ENCODE measurements around the gene CPM. TPM values are rescaled to one million over a fixed set of nuclear protein-coding genes. Genes with fewer than 3 reads are reported as not detected.

CPM gene
- total and polyA plus RNA-seq, 2 of the 4 experiments (the other 2 are of a cell fraction), result 2.0 to 8.8 TPM

DNA sequence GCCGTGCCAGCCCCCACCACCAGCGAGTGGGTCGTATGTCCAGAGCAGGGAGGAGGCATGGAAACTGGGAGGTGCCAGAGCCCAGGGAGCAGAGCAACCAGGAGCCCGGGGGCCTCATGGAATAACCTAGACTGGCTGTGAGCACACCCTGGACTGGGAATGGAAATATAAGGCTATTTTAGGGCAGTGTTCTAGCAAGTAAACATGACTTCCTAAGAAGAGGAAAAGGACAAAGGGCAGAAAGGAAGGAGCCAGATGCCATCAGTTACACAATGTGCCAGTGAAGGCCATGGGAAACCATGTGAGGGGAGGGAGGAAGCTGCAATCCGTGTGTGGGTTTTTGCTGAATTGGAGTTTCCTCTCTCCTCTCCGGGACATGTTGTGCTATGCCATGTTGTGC, 18.7 kb upstream of the CPM start:
- Histone ChIP-seq H2AFZ (replicated peaks; ENCODE audit: low read length, poor library complexity) (peak overlapping the region; percentile 56), H2AK9ac (replicated peaks; ENCODE audit: low read depth, low read length, poor library complexity) (no peak overlapping the region), H4K20me1 (ENCODE audit: insufficient read depth, low read length) (no peaks in the 10 kb centered on the region), H3K4me1 (ENCODE audit: control insufficient read depth, insufficient read depth, low read length) (peaks cover 4% of the 10 kb centered on the region; the same call in 1 of the 2 replicates), H3K4me3 (ENCODE audit: insufficient read depth, low read depth, low read length) (no peak overlapping the region), H3K27ac (ENCODE audit: insufficient read depth, low read length) (no peak overlapping the region), H2BK120ac (ENCODE audit: low read depth, low read length) (no peak overlapping the region), H4K8ac (ENCODE audit: low read depth in 2 of 2, low read length in 2 of 2) (no peak overlapping the region), H2BK5ac (ENCODE audit: low read depth, low read length, poor library complexity, severe bottlenecking) (no peak overlapping the region), H3K9ac (ENCODE audit: low read depth, low read length) (no peak overlapping the region), H3K9me1 (ENCODE audit: insufficient read depth, low read length) (peaks cover 3% of the 10 kb centered on the region; the same call in 1 of the 2 replicates), H2BK20ac (ENCODE audit: low read depth, low read length) (no peak overlapping the region), H3K14ac (replicated peaks; ENCODE audit: low read depth, low read length) (no peak overlapping the region), H2AK5ac (ENCODE audit: low read depth, low read length) (no peak overlapping the region), H3K79me1 (ENCODE audit: low read depth in 1 of 2, low read length in 2 of 2) (no peaks in the 10 kb centered on the region), H4K5ac (ENCODE audit: low read depth, low read length) (no peak overlapping the region), H3K27me3 (ENCODE audit: control insufficient read depth, insufficient read depth, low read length) (no peaks in the 10 kb centered on the region), H4K91ac (ENCODE audit: insufficient read depth, low read depth, low read length) (no peak overlapping the region), H3K9me3 (ENCODE audit: control insufficient read depth, insufficient read depth, low read length) (no peaks in the 10 kb centered on the region), H3K4me2 (ENCODE audit: low read depth, low read length) (no peak overlapping the region), H3K36me3 (ENCODE audit: control insufficient read depth, insufficient read depth, low read length) (no peaks in the 10 kb centered on the region), H3K56ac (ENCODE audit: extremely low read depth, insufficient read depth, low read length) (no peak overlapping the region), H3K18ac (ENCODE audit: low read depth, low read length) (no peak overlapping the region), H3K23ac (ENCODE audit: low read depth, low read length) (no peak overlapping the region), H3K4ac (ENCODE audit: low read depth, low read length) (no peak overlapping the region), H2BK15ac (ENCODE audit: low read depth, low read length) (no peak overlapping the region)
- in situ Hi-C loops (cut with MboI; ENCODE audit: low sequenced_read_pairs), result no loop called here
- WGBS, 2 experiments (ENCODE audit: extremely low coverage in 2 of 2, insufficient read length in 1 of 2), result 68% methylated on average over 3 of the region's 6 CpGs; no CpG with 5 or more reads in 1 of the 2 experiments
- ChIA-PET POLR2A (ENCODE audit: unreplicated experiment) (no interaction called here), CTCF (no interaction called here)
- intact Hi-C loops (cut with micrococcal nuclease), result no loop called here
- no peak for ATAC-seq (ENCODE audit: low read depth)
- DNase-seq, result no peak
- dilution Hi-C loops (cut with HindIII; ENCODE audit: low sequenced_read_pairs, unreplicated experiment), result no loop called here
- TF ChIP-seq, protein P1, sequence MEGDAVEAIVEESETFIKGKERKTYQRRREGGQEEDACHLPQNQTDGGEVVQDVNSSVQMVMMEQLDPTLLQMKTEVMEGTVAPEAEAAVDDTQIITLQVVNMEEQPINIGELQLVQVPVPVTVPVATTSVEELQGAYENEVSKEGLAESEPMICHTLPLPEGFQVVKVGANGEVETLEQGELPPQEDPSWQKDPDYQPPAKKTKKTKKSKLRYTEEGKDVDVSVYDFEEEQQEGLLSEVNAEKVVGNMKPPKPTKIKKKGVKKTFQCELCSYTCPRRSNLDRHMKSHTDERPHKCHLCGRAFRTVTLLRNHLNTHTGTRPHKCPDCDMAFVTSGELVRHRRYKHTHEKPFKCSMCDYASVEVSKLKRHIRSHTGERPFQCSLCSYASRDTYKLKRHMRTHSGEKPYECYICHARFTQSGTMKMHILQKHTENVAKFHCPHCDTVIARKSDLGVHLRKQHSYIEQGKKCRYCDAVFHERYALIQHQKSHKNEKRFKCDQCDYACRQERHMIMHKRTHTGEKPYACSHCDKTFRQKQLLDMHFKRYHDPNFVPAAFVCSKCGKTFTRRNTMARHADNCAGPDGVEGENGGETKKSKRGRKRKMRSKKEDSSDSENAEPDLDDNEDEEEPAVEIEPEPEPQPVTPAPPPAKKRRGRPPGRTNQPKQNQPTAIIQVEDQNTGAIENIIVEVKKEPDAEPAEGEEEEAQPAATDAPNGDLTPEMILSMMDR (conservative IDR thresholded peaks at IDR 0.05; ENCODE audit: low read depth, low read length), result no peak
- TF ChIP-seq MAFK (IDR thresholded peaks at IDR 0.05; ENCODE audit: low read depth, low read length), result no peak
- TF ChIP-seq, protein P2, sequence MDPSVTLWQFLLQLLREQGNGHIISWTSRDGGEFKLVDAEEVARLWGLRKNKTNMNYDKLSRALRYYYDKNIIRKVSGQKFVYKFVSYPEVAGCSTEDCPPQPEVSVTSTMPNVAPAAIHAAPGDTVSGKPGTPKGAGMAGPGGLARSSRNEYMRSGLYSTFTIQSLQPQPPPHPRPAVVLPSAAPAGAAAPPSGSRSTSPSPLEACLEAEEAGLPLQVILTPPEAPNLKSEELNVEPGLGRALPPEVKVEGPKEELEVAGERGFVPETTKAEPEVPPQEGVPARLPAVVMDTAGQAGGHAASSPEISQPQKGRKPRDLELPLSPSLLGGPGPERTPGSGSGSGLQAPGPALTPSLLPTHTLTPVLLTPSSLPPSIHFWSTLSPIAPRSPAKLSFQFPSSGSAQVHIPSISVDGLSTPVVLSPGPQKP (IDR thresholded peaks at IDR 0.05; ENCODE audit: borderline replicate concordance, low read depth, low read length), result no peak
- TF ChIP-seq NFE2L2 (IDR thresholded peaks at IDR 0.05; ENCODE audit: low read depth, low read length), result no peak
- TF ChIP-seq FOS (IDR thresholded peaks at IDR 0.05; ENCODE audit: low read depth, low read length), result no peak
- TF ChIP-seq RAD21 (IDR thresholded peaks at IDR 0.05; ENCODE audit: low read length), result no peak
- TF ChIP-seq MAZ (IDR thresholded peaks at IDR 0.05; ENCODE audit: borderline replicate concordance, low read depth, low read length), result no peak
- no peak for TF ChIP-seq POLR2A (IDR thresholded peaks at IDR 0.05; ENCODE audit: low read depth, low read length)
- TF ChIP-seq CHD1 (IDR thresholded peaks at IDR 0.05; ENCODE audit: low read depth, low read length), result no peak
- no peak for TF ChIP-seq BHLHE40 (IDR thresholded peaks at IDR 0.05; ENCODE audit: low read depth, low read length)
- TF ChIP-seq CEBPB (IDR thresholded peaks at IDR 0.05; ENCODE audit: low read depth, low read length), result no peak
- no peak for TF ChIP-seq RFX5 (IDR thresholded peaks at IDR 0.05; ENCODE audit: low read depth, low read length)
- TF ChIP-seq, protein P3, sequence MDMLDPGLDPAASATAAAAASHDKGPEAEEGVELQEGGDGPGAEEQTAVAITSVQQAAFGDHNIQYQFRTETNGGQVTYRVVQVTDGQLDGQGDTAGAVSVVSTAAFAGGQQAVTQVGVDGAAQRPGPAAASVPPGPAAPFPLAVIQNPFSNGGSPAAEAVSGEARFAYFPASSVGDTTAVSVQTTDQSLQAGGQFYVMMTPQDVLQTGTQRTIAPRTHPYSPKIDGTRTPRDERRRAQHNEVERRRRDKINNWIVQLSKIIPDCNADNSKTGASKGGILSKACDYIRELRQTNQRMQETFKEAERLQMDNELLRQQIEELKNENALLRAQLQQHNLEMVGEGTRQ (IDR thresholded peaks at IDR 0.05; ENCODE audit: low read depth, low read length), result no peak
- TF ChIP-seq RCOR1 (IDR thresholded peaks at IDR 0.05; ENCODE audit: insufficient replicate concordance, low read length), result no peak
- no peak for TF ChIP-seq MXI1 (IDR thresholded peaks at IDR 0.05; ENCODE audit: borderline replicate concordance, low read depth, low read length)
- TF ChIP-seq SMC3 (IDR thresholded peaks at IDR 0.05; ENCODE audit: low read depth, low read length), result no peak
- no TSS peak for BruUV-seq (replicated peaks)
